Kidney (tissue), 14 donors: ENCODE results near the gene UBE3B. TPM values are rescaled to one million over a fixed set of nuclear protein-coding genes. Genes with fewer than 3 reads are reported as not detected.

Experiments used
- DNase-seq, 5 donors: peaks; one replicate each; pipeline ENCODE4 v3.0.0-alpha.2; 2013 to 2020
- FAIRE-seq: peaks from 2 replicates; lab custom pipeline; 2012; peaks lifted over from hg19 to GRCh38; lab: Jason Lieb, UNC
- H3K27ac ChIP-seq, 2 donors: one replicate each; pipeline ENCODE4 v1.7.0; 2013; ENCODE audit warnings: low read depth in 2 of 2, low read length in 2 of 2, inconsistent platforms in 1 of 2
- H3K27me3 ChIP-seq: one replicate; pipeline ENCODE4 v1.7.1; 2013; ENCODE audit warnings: low read length, inconsistent platforms; ENCODE audit not compliant: control insufficient read depth, insufficient read depth
- H3K36me3 ChIP-seq, 3 donors: one replicate each; pipeline versions ENCODE4 v1.7.0 to v1.7.1; 2013; ENCODE audit warnings: low read length in 3 of 3, control low read depth in 1 of 3, inconsistent platforms in 1 of 3; ENCODE audit not compliant: insufficient read depth in 3 of 3, control insufficient read depth in 2 of 3
- H3K4me1 ChIP-seq, 3 donors: one replicate each; pipeline versions ENCODE4 v1.7.0 to v1.7.1; 2013; ENCODE audit warnings: low read length in 3 of 3, inconsistent platforms in 1 of 3, low read depth in 1 of 3; ENCODE audit not compliant: control insufficient read depth in 2 of 3, insufficient read depth in 2 of 3
- H3K4me3 ChIP-seq, 3 donors: one replicate each; pipeline versions ENCODE4 v1.7.0 to v1.8.1; 2013; ENCODE audit warnings: low read length in 3 of 3, control low read depth in 1 of 3, inconsistent platforms in 1 of 3
- H3K9ac ChIP-seq, 3 donors: one replicate each; pipeline versions ENCODE4 v1.7.0 to v1.7.1; 2013; ENCODE audit warnings: low read length in 3 of 3, control low read depth in 1 of 3, inconsistent platforms in 1 of 3
- H3K9me3 ChIP-seq, 3 donors: one replicate each; pipeline versions ENCODE4 v1.7.0 to v1.7.1; 2013; ENCODE audit warnings: low read length in 3 of 3, control low read depth in 1 of 3, inconsistent platforms in 1 of 3; ENCODE audit not compliant: control insufficient read depth in 2 of 3, insufficient read depth in 1 of 3
- CTCF ChIP-seq: IDR thresholded peaks from 3 replicates; pipeline ENCODE4 v1.5.1; 2012; ENCODE audit warnings: mild to moderate bottlenecking, moderate library complexity, borderline replicate concordance; ENCODE audit not compliant: insufficient read depth; ENCODE audit errors: extremely low read depth
- intact Hi-C: fragments of 100-400 bp; cut with DNase I; formaldehyde crosslinking; loops from one replicate; pipeline ENCODE4 v1.11.1; 2022
- polyA plus RNA-seq: library from polyadenylated mRNA; stranded (reverse); fragments of 350-450 nt; fragmentation: Illumina TruSeq; extraction: RNeasy Lipid Tissue Mini Kit (QIAGEN cat#74804); gene quantifications from one replicate; pipeline ENCODE4 v1.2.3, GENCODE V29; 2014; ENCODE audit warnings: low read depth, low replicate concordance; ENCODE audit not compliant: insufficient read depth
- total RNA-seq: library from RNA; stranded (reverse); fragmentation: NEBNext Ultra II Directional; extraction: Animal tissue kit (Norgen Biotek cat#: 25700); gene quantifications from one replicate; pipeline ENCODE4 v1.2.1, GENCODE V29; 2021
- donor health status: control.
- donor health status: control.
- donor health status: control.
- donor health status: control.
- donor health status: control.
- donor health status: DM: yes; HTN: yes; CAD: no.
- donor health status: Normal renal cell carcinoma (clear cell type).

The UBE3B gene
- total and polyA plus RNA-seq, 2 donors from 2014 or later, result 13.9 to 44.3 TPM

- intact Hi-C loops, result loop anchor here (5.0 kb wide), 1 partner anchor 44 kb away; the partner anchor contains the start of genes KCTD10 and UBE3B
- no peaks in the 10 kb centered on the region for H3K36me3 ChIP-seq
- peaks cover 0 to 5% (median 0%) of the 10 kb centered on the region in 3 donors for H3K4me1 ChIP-seq
- TF ChIP-seq CTCF, result no peak
- H3K27ac ChIP-seq, result no peak overlapping the region
- FAIRE-seq, result no peak
- no peak overlapping the region for H3K4me3 ChIP-seq
- H3K27me3 ChIP-seq, result no peaks in the 10 kb centered on the region
- no peaks in the 10 kb centered on the region for H3K9me3 ChIP-seq
- H3K9ac ChIP-seq, result no peak overlapping the region
- peak in 1 of 5 donors; percentile 71 for DNase-seq
These were observed 43.8 kb upstream of the UBE3B start for GRCh38 chr12:109433618-109434017.

- Histone ChIP-seq H3K9me3 (no peaks in the 10 kb centered on the region), H3K4me3 (no peak overlapping the region), H3K27ac (no peak overlapping the region), H3K27me3 (no peaks in the 10 kb centered on the region), H3K9ac (no peak overlapping the region), H3K4me1 (peaks cover 0 to 5% (median 0%) of the 10 kb centered on the region in 3 donors), H3K36me3 (no peaks in the 10 kb centered on the region)
- intact Hi-C loops, result loop anchor here (5.0 kb wide), 1 partner anchor 43 kb away; the partner anchor contains the start of genes KCTD10 and UBE3B
- DNase-seq (no peak), FAIRE-seq (no peak)
- TF ChIP-seq CTCF, result no peak
These were observed 42.9 kb upstream of the UBE3B start for GRCh38 chr12:109434582-109434981.

GRCh38 chr12:109435428-109436187, 41.8 kb upstream of the UBE3B start:
- Histone ChIP-seq H3K4me1 (peaks cover 0 to 5% (median 0%) of the 10 kb centered on the region in 3 donors), H3K9me3 (no peaks in the 10 kb centered on the region), H3K9ac (no peak overlapping the region), H3K36me3 (no peaks in the 10 kb centered on the region), H3K27me3 (no peaks in the 10 kb centered on the region), H3K4me3 (no peak overlapping the region), H3K27ac (no peak overlapping the region)
- no peak for FAIRE-seq
- intact Hi-C loops, result no loop called here
- DNase-seq, result peak in 1 of 5 donors; percentile 30
- no peak for TF ChIP-seq CTCF
